Activated T-cell treated with anti-CD3 and anti-CD28 coated beads for 24 hours (primary cell): ENCODE measurements around the gene MSRB3.

Experiments used
- DNase-seq: peaks from one replicate; pipeline ENCODE4 v3.0.0-alpha.2; 2020; ENCODE audit warnings: low read depth

The MSRB3 gene

DNA sequence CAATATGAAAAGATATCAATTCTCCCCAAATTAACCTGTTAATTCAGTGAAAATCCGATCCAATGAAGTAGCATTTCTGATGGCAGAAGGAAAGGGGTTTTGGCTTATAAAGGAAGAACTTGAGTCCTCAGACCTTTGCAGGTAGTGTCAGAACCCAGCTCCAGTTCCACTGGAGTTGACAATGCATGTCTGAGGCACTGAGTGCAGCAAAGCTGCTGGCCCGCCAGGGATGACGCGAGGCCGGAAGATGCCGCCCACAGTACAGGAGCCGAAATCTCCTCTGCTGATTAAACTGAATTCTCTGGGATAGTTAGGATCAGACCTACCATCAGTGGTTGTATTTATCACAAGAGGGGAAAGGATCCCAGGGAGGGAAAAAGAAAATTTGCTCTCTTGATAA, 220.7 kb downstream of the MSRB3 start:
- DNase-seq, result no peak

DNA sequence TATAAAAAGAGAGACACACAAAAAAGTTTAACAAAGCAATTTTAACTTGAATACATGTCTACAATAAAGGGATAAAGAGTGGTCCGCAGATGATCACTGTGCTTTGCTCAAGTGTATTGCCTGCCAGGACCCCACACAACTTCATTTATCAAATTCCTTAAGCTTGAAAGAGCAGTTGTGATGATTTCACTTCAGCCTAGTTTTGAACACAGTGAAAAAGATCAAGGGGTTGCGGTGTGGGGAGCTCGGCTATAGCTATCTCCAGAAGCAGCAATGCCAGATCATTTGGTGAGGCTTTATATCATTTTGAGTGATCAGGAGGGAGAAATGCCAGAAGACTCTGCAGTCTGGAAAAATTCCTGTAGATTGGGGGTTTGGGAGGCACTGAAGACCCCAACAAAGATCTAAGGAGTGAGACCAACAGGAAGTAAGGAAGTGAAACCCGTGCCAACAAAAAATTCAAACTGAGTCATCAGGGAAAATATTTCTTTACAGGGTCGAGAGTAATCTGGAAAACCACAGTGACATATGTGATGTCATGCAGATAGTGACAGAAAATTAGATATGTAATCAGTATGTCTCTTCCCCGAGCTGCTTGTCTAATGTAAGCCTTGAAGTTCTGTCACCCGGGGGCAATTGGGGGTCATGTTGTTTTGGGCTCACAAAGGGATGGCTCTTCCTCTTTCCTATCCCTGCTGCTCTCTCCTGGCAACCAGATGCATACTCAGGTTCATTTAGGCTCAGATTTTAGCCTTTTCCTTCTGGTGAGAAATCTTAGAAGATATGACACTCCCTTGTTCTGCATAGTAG, 221.8 kb downstream of the MSRB3 start:
- no peak for DNase-seq

DNA sequence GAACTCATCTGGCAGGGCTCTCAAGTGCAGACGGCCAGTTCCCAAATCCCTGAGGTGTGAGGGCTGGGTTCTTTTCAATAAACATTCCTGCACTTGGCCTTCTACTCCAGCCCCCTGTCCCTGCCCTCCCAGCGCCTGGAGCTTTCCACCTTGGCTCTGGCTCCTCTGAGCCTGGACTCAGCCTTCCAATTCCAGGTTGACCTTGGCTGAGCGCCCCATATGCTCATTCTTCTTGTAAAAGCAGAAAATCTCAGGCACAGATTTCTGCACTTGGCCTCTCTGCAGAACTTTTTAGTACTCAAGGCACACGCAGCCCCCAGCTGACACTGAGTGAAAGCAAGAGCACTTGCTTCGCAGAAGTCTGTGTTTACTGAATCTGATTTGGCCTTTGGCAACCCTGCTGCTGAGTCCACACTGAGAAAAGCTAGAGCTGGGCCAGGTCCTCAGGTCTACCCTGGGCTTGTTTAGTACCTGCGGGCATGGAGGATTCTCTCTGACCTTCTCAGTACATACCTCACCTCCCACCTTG, 222.7 kb downstream of the MSRB3 start:
- DNase-seq, result no peak

DNA sequence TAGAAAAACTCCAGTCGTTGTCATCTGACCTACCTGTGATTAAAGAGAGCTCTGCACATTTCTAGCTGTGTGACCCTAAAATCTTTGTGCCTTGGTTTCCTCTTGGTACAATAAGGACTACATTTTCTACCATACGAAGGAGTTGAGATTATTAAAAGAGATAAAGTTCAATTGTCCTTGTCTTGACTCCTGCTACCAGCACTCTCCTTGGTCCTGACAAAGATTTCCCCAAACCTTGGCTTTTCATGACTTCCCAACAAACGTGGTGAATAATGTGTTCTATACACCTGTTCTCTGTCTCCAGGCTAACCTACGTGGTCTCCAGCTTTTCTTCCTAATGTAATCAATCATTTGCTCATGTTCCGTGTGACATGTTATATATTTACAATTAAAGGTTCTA, 223.5 kb downstream of the MSRB3 start:
- DNase-seq, result no peak

DNA sequence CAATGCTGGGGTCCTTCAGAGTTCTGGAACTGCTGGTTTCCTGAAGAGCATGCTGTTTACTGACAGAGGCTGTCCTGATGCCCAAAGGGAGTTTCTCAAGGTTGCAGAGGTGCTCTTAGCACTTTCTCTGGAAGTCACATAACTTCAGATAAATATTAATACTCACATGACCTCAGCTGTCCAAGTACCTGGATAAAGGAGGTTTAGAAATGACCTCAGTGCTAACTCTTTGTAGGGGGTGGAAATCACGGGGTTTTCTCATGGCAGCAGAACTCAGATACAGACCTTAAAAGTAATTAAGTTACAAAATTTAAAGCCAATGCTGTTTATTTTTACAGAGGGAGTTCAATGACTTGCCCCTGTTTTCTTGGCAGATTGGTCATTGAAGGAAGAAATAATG, 225.9 kb downstream of the MSRB3 start:
- DNase-seq, result no peak

DNA sequence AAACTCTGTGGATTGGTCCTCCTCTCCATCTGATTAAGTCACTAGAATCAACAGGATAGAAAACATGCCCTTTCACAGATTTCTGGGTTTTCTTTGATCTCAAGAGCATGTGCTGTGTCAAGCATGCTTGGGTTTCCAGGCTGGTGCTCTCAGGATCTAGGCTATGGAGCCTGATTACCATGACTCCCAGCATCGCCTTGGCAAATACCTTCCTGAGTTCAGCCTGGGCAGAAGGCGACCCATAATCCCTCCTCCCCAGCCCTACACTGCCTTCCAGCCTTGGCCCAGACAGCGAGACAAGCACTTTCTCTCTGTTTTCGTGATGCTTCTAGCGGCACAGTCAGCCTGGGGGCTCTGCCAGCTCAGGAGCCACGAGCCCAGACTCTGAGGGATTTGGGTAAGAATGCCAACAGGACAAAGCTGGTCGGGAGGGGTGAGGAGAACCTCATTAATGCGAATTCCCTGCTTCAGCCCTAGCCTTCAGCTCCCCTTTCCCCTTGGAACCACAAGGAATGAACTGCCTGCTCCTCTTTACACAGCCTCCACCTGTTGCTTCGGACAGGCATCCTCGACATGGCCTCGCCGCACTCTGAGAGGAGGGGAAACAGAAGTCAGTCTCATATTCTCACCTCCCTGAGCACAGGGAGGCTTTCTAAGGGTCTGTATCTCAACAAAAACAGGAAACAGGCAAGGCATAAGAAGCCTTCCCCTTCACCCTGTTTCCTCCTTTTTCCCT, 227.1 kb downstream of the MSRB3 start:
- no peak for DNase-seq

DNA sequence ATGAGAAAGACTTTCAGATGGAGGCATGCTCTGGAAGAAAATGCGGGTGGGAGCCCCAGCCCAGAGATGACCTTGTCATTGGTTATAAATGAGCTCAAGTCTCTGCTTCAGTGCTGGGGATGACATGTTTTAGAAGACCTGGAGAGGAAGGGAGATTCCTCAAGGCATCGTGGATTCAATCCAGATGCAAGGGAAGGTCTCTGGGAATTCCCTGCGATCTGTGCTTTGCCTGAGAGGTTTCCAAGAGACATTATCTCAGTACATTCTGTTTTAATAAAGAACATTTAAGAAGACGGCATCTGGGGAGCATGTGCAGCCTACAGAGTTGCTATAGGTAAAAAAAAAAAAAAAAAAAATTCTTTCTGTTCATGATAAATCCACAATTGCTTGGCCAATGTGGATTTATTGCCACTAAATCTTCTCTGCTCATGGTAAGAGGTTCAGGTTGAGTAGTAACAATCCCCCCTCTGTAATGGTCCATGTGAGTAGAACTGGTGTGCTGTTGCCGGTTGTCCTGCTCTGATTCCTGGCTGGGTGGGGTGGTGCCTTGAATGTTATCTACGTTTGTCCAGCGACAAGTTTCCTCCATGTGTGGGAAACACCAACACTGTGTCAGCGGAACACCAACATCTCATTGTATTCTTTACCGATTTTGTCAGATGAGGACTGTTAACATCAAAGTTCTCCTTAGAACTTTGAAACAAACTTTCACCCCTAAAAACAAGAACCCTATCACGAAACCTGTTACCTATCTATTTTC, 230.0 kb downstream of the MSRB3 start:
- DNase-seq, result no peak

DNA sequence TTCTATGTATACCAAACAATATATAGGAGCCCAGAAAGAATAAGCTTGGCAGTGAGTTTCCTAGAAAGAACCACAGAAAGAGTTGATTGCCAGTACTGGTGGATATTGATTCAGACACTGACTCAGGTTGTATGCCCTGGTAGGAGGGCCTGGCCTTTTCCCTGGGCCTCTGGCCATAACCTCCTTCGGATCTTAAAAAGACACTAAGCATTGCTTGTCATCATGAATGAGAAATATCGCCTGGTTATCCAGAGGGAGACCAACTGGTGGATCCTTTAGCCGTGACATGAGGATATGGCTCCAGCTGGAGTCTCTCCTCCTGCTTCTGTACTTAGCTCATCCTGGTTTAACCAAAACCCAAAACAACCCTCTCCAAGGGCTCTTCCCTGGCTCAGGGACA, 231.5 kb downstream of the MSRB3 start:
- no peak for DNase-seq

DNA sequence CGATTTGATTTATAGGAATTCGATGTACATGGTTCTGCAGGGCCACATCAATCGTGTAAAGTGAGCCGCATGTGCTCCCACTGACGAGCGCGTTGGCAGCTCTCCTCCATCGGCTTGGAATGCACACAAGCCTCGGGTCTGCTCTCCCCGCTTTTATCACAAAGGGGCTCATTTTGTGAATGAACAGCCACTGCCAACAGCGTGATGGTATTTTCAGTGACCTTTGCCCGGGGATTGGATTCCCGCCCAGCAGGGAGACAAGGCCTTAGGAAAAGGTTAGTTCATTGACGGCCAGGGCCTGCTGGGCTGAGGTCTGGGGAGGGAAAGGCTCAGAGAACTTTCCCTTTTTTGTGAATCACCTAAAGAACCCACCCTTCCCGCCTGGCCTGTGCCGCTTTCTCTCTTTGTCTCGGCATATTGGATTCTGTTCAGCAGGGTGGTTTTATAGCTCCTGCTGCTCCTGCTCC, 232.1 kb downstream of the MSRB3 start:
- no peak for DNase-seq

DNA sequence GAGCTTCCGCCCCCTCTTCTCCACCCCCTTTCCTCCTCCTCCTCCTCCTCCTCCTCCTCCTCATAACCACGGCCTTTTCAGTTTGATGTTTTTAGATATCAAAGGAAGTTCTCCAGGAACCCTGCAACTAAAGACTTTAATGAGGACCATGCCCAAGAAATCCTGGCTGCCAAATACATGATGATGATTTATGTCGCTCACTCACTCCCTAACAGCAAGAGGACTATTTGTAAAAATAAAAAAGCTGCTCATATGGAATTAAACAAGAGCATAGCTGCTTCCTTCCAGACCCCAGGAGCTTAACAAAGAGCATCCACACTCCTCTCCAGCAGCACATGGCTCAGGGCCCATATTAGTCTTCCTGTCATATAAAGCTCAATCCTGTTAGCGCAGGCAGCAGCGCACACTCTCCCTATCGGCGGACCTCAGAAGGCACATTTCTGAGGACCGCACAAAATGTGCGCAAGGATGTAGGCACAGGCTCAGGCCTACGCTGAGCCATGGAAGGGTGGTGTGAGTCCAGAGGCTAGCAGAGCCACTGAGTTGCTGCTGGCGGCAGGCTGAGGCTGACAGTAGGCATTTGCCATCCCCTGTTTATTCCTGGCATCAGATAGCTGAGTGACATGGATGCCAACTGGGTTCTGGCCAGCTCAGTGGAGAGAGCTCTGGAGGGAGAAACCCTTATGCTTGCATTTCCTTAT, 232.8 kb downstream of the MSRB3 start:
- DNase-seq, result no peak

DNA sequence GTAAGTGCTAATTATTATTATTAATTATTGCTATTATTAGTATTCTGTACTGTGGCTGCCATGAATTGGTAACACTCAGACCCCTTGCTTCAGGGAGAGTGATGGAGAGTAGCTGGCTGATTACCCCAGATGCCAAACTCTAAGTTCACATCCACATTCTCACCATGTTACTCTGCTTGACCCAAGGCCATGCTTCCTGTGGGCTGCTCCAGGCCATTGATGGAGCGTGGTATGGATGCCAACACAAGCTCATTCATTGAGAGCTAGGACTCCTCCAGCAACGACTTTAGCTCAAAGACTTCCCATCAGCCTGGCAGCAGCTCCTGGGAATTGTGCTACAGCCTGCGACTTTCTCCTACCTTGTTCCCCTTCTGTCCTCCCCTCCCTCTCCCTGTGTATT, 233.4 kb downstream of the MSRB3 start:
- no peak for DNase-seq
